Spleen (tissue), 7 donors: Measurements from ENCODE around the gene ITSN1.
"Not testable (repeated sequence)": the region's sequence is repeated elsewhere in the genome, so short reads cannot be mapped to it uniquely, and the experiment has no call there.

Experiments
- POLR2AphosphoS5 ChIP-seq, 3 donors: sonication (generic); formaldehyde crosslinking; IDR thresholded peaks; one replicate each; pipeline ENCODE4 v1.5.1; 2017; ENCODE audit warnings: antibody characterized with exemption in 3 of 3
- TF ChIP-seq, protein P1 (sequence below), 11 experiments: fragments of 200-600 bp in 7 of 11; fragments of 450-650 bp in 4 of 11; sonication (generic) in 4 of 11; IDR thresholded peaks in 8 of 11; conservative IDR thresholded peaks in 3 of 11; 1 replicate in 7 of 11; 2 replicates in 4 of 11; pipeline versions ENCODE4 v1.4.0 to v1.8.0; 2016 to 2021; ENCODE audit warnings: antibody characterized with exemption in 11 of 11, inconsistent platforms in 4 of 11, mild to moderate bottlenecking in 1 of 11
- donor health status: DM: no; HTN: no; CAD: no; lungs with moderate emphysema.
- donor health status: DM: no; HTN: no; CAD: no.
- donor health status: DM: no; HTN: no; CAD: no.

DNA sequence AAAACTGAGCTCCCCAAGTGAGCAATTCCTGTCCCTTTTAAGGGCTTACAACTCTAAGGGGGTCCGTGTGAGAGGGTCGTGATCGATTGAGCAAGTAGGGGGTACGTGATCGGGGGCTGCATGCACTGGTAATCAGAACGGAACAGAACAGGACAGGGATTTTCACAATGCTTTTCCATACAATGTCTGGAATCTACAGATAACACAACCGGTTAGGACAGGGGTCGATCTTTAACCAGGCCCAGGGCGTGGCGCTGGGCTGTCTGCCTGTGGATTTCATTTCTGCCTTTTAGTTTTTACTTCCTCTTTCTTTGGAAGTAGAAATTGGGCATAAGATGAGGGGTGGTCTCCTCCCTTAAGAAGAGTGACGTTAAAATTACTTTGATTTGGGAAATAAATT lies 24.7 kb upstream of the ITSN1 start:
- TF ChIP-seq, protein P1, sequence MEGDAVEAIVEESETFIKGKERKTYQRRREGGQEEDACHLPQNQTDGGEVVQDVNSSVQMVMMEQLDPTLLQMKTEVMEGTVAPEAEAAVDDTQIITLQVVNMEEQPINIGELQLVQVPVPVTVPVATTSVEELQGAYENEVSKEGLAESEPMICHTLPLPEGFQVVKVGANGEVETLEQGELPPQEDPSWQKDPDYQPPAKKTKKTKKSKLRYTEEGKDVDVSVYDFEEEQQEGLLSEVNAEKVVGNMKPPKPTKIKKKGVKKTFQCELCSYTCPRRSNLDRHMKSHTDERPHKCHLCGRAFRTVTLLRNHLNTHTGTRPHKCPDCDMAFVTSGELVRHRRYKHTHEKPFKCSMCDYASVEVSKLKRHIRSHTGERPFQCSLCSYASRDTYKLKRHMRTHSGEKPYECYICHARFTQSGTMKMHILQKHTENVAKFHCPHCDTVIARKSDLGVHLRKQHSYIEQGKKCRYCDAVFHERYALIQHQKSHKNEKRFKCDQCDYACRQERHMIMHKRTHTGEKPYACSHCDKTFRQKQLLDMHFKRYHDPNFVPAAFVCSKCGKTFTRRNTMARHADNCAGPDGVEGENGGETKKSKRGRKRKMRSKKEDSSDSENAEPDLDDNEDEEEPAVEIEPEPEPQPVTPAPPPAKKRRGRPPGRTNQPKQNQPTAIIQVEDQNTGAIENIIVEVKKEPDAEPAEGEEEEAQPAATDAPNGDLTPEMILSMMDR (IDR thresholded peaks at IDR 0.05 in 8 of 11, conservative IDR thresholded peaks at IDR 0.05 in 3 of 11), result not testable (repeated sequence)
- TF ChIP-seq POLR2AphosphoS5 (IDR thresholded peaks at IDR 0.05), result not testable (repeated sequence)
